Erythroblast (primary cell): ENCODE measurements around the gene RGS17.

Experiments
- GATA1 ChIP-seq: IDR thresholded peaks from 2 replicates; pipeline ENCODE4 v1.6.1; 2011; ENCODE audit warnings: low read depth, mild to moderate bottlenecking, control low read depth, low read length, moderate library complexity
- POLR2A ChIP-seq: IDR thresholded peaks from 2 replicates; pipeline ENCODE4 v1.6.1; 2011; ENCODE audit warnings: mild to moderate bottlenecking, low read length

DNA sequence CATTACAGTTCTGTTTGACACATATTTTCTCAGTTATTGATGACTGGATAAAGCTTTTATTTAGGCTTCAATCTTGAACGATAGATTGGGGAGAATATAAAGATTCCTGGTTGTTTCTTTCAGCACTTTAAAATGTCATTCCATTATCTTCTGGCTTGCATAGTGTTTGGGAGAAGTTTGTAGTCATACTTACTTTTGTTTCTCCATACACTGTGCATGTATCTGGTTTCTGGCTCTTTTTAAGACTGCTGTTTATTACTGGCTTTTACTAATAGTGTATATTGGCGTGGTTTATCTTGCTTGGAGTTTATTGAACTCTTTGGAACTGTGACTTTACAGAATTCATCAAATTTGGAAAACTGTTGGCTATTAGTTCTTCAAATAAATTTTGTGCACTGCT, 49.2 kb downstream of the RGS17 start:
- TF ChIP-seq POLR2A, result no peak
- TF ChIP-seq GATA1, result no peak
